ENCODE results near the gene COX14.
"Not testable (repeated sequence)": the region's sequence is repeated elsewhere in the genome, so short reads cannot be mapped to it uniquely, and the experiment has no call there.

Gene COX14

DNA sequence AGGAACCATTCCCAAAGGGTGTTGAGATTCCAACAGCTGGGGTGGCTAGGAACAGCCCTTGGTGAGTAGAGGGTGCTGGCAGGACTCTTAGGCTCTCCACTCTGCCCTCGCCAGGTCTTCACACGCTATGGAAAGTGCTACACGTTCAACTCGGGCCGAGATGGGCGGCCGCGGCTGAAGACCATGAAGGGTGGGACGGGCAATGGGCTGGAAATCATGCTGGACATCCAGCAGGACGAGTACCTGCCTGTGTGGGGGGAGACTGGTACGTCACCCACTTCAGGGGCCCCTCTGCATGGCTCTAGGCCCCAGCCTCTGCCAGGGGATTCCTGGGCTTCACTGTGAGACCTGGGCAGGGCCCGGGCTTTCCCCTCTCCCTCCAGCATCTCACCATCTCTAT is 34.9 kb upstream of the COX14 start:
- H3K36me3 ChIP-seq (ENCODE audit: insufficient read depth, insufficient read length, low read length), result no peaks in the 10 kb centered on the region
- no peaks in the 10 kb centered on the region for H3K27me3 ChIP-seq (ENCODE audit: insufficient read depth, insufficient read length)
- no peak for DNase-seq (ENCODE audit: low read depth, low spot score)
- H3K9ac ChIP-seq (ENCODE audit: insufficient read length, low read depth), result no peak overlapping the region
- H3K9me3 ChIP-seq (ENCODE audit: insufficient read depth, low read length), result no peaks in the 10 kb centered on the region
- H3K4me1 ChIP-seq (ENCODE audit: insufficient read depth, insufficient read length), result peaks cover 26% of the 10 kb centered on the region
- no peak overlapping the region for H3K4me3 ChIP-seq (ENCODE audit: insufficient read length, low read depth)
- TF ChIP-seq YY1 (IDR thresholded peaks at IDR 0.05; ENCODE audit: insufficient read depth, insufficient read length) (no peak), ZNF274 (IDR thresholded peaks at IDR 0.05; ENCODE audit: low read depth, low read length) (no peak), SUZ12 (IDR thresholded peaks at IDR 0.05; ENCODE audit: extremely low read depth, insufficient read depth, insufficient read length) (no peak)

DNA sequence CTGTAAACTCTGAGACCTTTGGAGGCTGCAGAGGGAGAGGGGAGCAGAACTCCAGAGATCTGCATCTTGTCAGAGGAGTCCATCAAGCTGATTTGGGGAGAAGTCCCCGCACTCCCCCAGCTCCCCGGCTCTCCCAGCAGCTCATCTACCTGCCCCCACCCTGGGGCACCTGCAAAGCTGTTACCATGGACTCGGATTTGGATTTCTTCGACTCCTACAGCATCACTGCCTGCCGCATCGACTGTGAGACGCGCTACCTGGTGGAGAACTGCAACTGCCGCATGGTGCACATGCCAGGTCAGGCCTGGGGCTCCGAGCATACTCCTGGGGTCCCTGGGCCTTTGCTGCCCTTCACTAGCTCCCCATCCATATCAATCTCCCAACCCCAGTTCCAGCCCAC is 33.8 kb upstream of the COX14 start:
- Histone ChIP-seq H3K36me3 (ENCODE audit: insufficient read depth, insufficient read length, low read length) (no peaks in the 10 kb centered on the region), H3K4me1 (ENCODE audit: insufficient read depth, insufficient read length) (peaks cover 18% of the 10 kb centered on the region), H3K9ac (ENCODE audit: insufficient read length, low read depth) (no peak overlapping the region), H3K27me3 (ENCODE audit: insufficient read depth, insufficient read length) (no peaks in the 10 kb centered on the region), H3K9me3 (ENCODE audit: insufficient read depth, low read length) (no peaks in the 10 kb centered on the region), H3K4me3 (ENCODE audit: insufficient read length, low read depth) (no peak overlapping the region)
- TF ChIP-seq ZNF274 (IDR thresholded peaks at IDR 0.05; ENCODE audit: low read depth, low read length), result no peak
- no peak for TF ChIP-seq SUZ12 (IDR thresholded peaks at IDR 0.05; ENCODE audit: extremely low read depth, insufficient read depth, insufficient read length)
- no peak for TF ChIP-seq YY1 (IDR thresholded peaks at IDR 0.05; ENCODE audit: insufficient read depth, insufficient read length)
- no peak for DNase-seq (ENCODE audit: low read depth, low spot score)

- no peak for TF ChIP-seq ZNF274 (IDR thresholded peaks at IDR 0.05; ENCODE audit: low read depth, low read length)
- TF ChIP-seq SUZ12 (IDR thresholded peaks at IDR 0.05; ENCODE audit: extremely low read depth, insufficient read depth, insufficient read length), result no peak
- TF ChIP-seq YY1 (IDR thresholded peaks at IDR 0.05; ENCODE audit: insufficient read depth, insufficient read length), result no peak
- no peaks in the 10 kb centered on the region for H3K36me3 ChIP-seq (ENCODE audit: insufficient read depth, insufficient read length, low read length)
- H3K27me3 ChIP-seq (ENCODE audit: insufficient read depth, insufficient read length), result no peaks in the 10 kb centered on the region
- no peaks in the 10 kb centered on the region for H3K9me3 ChIP-seq (ENCODE audit: insufficient read depth, low read length)
- H3K4me3 ChIP-seq (ENCODE audit: insufficient read length, low read depth), result no peak overlapping the region
- no peak overlapping the region for H3K9ac ChIP-seq (ENCODE audit: insufficient read length, low read depth)
- H3K4me1 ChIP-seq (ENCODE audit: insufficient read depth, insufficient read length), result peaks cover 10% of the 10 kb centered on the region
- DNase-seq (ENCODE audit: low read depth, low spot score), result no peak
These were observed 32.3 kb upstream of the COX14 start for GRCh38 chr12:50079771-50080170.

DNA sequence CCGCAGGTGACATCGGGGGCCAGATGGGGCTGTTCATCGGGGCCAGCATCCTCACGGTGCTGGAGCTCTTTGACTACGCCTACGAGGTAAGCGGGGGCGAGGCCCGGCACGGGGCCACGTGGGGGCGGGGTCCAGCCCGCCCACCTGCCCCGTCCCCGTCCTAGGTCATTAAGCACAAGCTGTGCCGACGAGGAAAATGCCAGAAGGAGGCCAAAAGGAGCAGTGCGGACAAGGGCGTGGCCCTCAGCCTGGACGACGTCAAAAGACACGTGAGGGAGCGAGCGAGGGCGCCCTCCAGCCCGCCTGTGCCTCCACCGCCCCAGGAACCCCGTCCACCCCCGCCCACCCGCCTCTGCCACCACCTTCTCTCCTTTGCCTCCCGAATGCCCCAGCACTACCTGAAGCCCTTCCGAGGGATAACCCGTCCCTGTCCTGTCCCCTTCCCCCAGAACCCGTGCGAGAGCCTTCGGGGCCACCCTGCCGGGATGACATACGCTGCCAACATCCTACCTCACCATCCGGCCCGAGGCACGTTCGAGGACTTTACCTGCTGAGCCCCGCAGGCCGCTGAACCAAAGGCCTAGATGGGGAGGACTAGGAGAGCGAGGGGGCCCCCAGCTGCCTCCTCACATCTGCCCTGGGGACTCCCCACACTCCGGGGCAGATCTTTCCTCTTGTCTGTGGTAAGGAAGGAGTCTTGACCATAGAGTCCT is 30.8 kb upstream of the COX14 start:
- no peak overlapping the region for H3K9ac ChIP-seq (ENCODE audit: insufficient read length, low read depth)
- no peak for TF ChIP-seq SUZ12 (IDR thresholded peaks at IDR 0.05; ENCODE audit: extremely low read depth, insufficient read depth, insufficient read length)
- no peak for TF ChIP-seq YY1 (IDR thresholded peaks at IDR 0.05; ENCODE audit: insufficient read depth, insufficient read length)
- TF ChIP-seq ZNF274 (IDR thresholded peaks at IDR 0.05; ENCODE audit: low read depth, low read length), result no peak
- H3K4me3 ChIP-seq (ENCODE audit: insufficient read length, low read depth), result no peak overlapping the region
- no peaks in the 10 kb centered on the region for H3K4me1 ChIP-seq (ENCODE audit: insufficient read depth, insufficient read length)
- H3K9me3 ChIP-seq (ENCODE audit: insufficient read depth, low read length), result no peaks in the 10 kb centered on the region
- peaks cover 6% of the 10 kb centered on the region for H3K36me3 ChIP-seq (ENCODE audit: insufficient read depth, insufficient read length, low read length)
- no peaks in the 10 kb centered on the region for H3K27me3 ChIP-seq (ENCODE audit: insufficient read depth, insufficient read length)
- DNase-seq (ENCODE audit: low read depth, low spot score), result no peak

DNA sequence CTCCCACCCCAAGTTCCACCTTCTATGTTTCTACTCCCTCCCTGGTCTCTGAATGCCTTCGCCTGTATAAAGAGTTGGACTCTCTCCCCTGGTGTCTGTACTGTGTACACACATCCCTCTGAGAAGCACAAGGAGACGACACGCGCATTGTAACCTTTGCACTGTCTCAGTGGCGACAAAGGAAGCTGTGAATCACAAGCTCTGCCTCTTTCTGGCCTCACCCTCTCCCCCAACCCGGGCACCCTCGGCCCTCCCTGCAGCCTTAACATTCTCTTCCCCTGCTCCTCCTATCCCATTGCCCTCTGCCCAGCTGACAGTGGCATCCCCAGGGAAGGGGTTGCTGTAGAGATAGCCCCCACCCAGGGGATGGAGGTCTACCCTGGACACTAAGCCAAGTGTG is 29.4 kb upstream of the COX14 start:
- Histone ChIP-seq H3K9me3 (ENCODE audit: insufficient read depth, low read length) (no peaks in the 10 kb centered on the region), H3K27me3 (ENCODE audit: insufficient read depth, insufficient read length) (no peaks in the 10 kb centered on the region), H3K9ac (ENCODE audit: insufficient read length, low read depth) (no peak overlapping the region), H3K4me3 (ENCODE audit: insufficient read length, low read depth) (no peak overlapping the region), H3K36me3 (ENCODE audit: insufficient read depth, insufficient read length, low read length) (peaks cover 20% of the 10 kb centered on the region), H3K4me1 (ENCODE audit: insufficient read depth, insufficient read length) (no peaks in the 10 kb centered on the region)
- no peak for DNase-seq (ENCODE audit: low read depth, low spot score)
- TF ChIP-seq ZNF274 (IDR thresholded peaks at IDR 0.05; ENCODE audit: low read depth, low read length) (no peak), SUZ12 (IDR thresholded peaks at IDR 0.05; ENCODE audit: extremely low read depth, insufficient read depth, insufficient read length) (no peak), YY1 (IDR thresholded peaks at IDR 0.05; ENCODE audit: insufficient read depth, insufficient read length) (no peak)

DNA sequence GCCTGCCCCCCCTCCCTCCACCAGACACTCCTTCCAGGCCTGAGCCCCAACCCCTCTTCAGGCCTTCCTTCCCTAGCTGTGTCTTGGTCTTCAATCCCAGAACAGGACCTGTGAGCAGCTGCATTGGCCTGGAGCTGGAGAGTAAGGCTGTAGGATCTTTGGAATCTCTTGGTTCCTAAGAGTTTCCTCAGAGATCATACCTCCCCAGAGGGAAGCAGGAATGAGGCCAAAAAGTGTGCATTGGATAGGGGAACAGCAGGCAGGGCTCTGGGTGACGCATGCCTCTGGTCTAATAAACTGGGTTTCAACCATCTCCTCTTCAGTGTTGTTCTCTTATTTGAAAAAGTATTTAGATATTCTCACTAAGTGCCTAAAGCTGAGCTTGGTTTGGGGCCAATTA is 28.7 kb upstream of the COX14 start:
- Histone ChIP-seq H3K4me3 (ENCODE audit: insufficient read length, low read depth) (no peak overlapping the region), H3K9me3 (ENCODE audit: insufficient read depth, low read length) (no peaks in the 10 kb centered on the region), H3K9ac (ENCODE audit: insufficient read length, low read depth) (no peak overlapping the region), H3K4me1 (ENCODE audit: insufficient read depth, insufficient read length) (no peaks in the 10 kb centered on the region), H3K36me3 (ENCODE audit: insufficient read depth, insufficient read length, low read length) (peaks cover 27% of the 10 kb centered on the region), H3K27me3 (ENCODE audit: insufficient read depth, insufficient read length) (no peaks in the 10 kb centered on the region)
- DNase-seq (ENCODE audit: low read depth, low spot score), result no peak
- TF ChIP-seq YY1 (IDR thresholded peaks at IDR 0.05; ENCODE audit: insufficient read depth, insufficient read length), result no peak
- no peak for TF ChIP-seq ZNF274 (IDR thresholded peaks at IDR 0.05; ENCODE audit: low read depth, low read length)
- no peak for TF ChIP-seq SUZ12 (IDR thresholded peaks at IDR 0.05; ENCODE audit: extremely low read depth, insufficient read depth, insufficient read length)

DNA sequence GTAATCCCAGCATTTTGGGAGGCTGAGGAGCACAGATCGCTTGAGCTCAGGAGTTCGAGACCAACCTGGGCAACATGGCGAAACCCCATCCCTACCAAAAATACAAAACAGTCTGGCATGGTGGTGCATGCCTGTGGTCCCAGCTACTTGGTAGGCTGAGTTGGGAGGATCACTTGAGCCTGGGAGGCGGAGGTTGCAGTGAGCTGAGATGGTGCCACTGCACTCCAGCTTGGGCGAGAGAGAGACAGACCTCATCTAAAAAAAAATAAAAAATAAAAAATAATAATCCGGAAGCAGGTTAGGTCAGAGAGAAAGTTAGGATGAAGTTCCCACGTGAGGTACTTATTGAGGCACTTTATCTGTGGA is 27.6 kb upstream of the COX14 start:
- H3K9ac ChIP-seq (ENCODE audit: insufficient read length, low read depth), result peak overlapping the region; percentile 85
- H3K4me3 ChIP-seq (ENCODE audit: insufficient read length, low read depth), result peak overlapping the region; percentile 58
- H3K4me1 ChIP-seq (ENCODE audit: insufficient read depth, insufficient read length); DNase-seq (ENCODE audit: low read depth, low spot score); H3K9me3 ChIP-seq (ENCODE audit: insufficient read depth, low read length); H3K27me3 ChIP-seq (ENCODE audit: insufficient read depth, insufficient read length): not testable (repeated sequence)
- H3K36me3 ChIP-seq (ENCODE audit: insufficient read depth, insufficient read length, low read length), result peaks cover 38% of the 10 kb centered on the region

Measured in NT2/D1 (cell line).